Neural cell (in vitro differentiated cells): Measurements from ENCODE around the gene RFX4. TPM values are rescaled to one million over a fixed set of nuclear protein-coding genes. Genes with fewer than 3 reads are reported as not detected.
A peak's percentile ranks its signal among the peaks of the same experiment; 100 is the strongest.

Source experiments
- H2AFZ ChIP-seq: fragments of 200-600, 300-800 bp; sonication (generic), shearing (Covaris generic); 2 replicates; pipeline ENCODE4 v1.6.0; 2014; ENCODE audit warnings: low read depth, mild to moderate bottlenecking, antibody characterized with exemption, low read length, moderate library complexity
- H3F3A ChIP-seq: fragments of 200-600 bp; shearing (Covaris generic); 2 replicates; pipeline ENCODE4 v1.6.1; 2016; ENCODE audit warnings: mild to moderate bottlenecking, moderate library complexity, mixed read lengths, antibody characterized with exemption, low read length; ENCODE audit not compliant: insufficient read depth, poor library complexity, severe bottlenecking
- H3K27ac ChIP-seq: fragments of 200-600, 300-800 bp; sonication (generic), shearing (Covaris generic); 2 replicates; pipeline ENCODE4 v1.5.1; 2014; ENCODE audit warnings: mild to moderate bottlenecking, low read length, moderate library complexity
- H3K27me3 ChIP-seq: fragments of 300-800, 200-600 bp; sonication (generic), shearing (Covaris generic); 2 replicates; pipeline ENCODE4 v1.6.0; 2014; ENCODE audit warnings: mild to moderate bottlenecking, low read depth, low read length, moderate library complexity; ENCODE audit not compliant: insufficient read depth
- H3K36me3 ChIP-seq: fragments of 300-800, 200-600 bp; sonication (generic), shearing (Covaris generic); 2 replicates; pipeline ENCODE4 v1.5.1; 2014; ENCODE audit warnings: mild to moderate bottlenecking, antibody characterized with exemption, low read length, moderate library complexity; ENCODE audit not compliant: insufficient read depth
- H3K4me2 ChIP-seq: fragments of 300-800, 200-600 bp; sonication (generic), shearing (Covaris generic); 2 replicates; pipeline ENCODE4 v1.6.0; 2014; ENCODE audit warnings: mild to moderate bottlenecking, low read length
- H3K4me3 ChIP-seq: fragments of 300-800, 200-600 bp; sonication (generic), shearing (Covaris generic); 2 replicates; pipeline ENCODE4 v1.5.1; 2014; ENCODE audit warnings: mild to moderate bottlenecking, low read length, moderate library complexity
- H3K79me2 ChIP-seq: fragments of 200-600 bp; shearing (Covaris generic); replicated peaks from 2 replicates; pipeline ENCODE4 v1.6.0; 2014; ENCODE audit warnings: mild to moderate bottlenecking, low read length, moderate library complexity; ENCODE audit not compliant: insufficient read depth
- H3K9ac ChIP-seq: fragments of 300-800, 200-600 bp; sonication (generic), shearing (Covaris generic); 2 replicates; pipeline ENCODE4 v1.6.1; 2016; ENCODE audit warnings: mild to moderate bottlenecking, low read length, mixed read lengths
- H3K9me2 ChIP-seq: fragments of 200-600 bp; shearing (Covaris generic); 2 replicates; pipeline ENCODE4 v1.6.1; 2016; ENCODE audit warnings: mild to moderate bottlenecking, low read length, mixed read lengths; ENCODE audit not compliant: insufficient read depth
- H3K9me3 ChIP-seq: fragments of 200-600, 300-800 bp; sonication (generic), shearing (Covaris generic); 2 replicates; pipeline ENCODE4 v1.6.1; 2016; ENCODE audit warnings: mild to moderate bottlenecking, mixed run types, low read length, moderate library complexity, mixed read lengths
- H4K20me1 ChIP-seq: fragments of 200-600 bp; shearing (Covaris generic); 2 replicates; pipeline ENCODE4 v1.6.1; 2016; ENCODE audit warnings: mild to moderate bottlenecking, mixed run types; ENCODE audit not compliant: insufficient read depth
- CTCF ChIP-seq: fragments of 450-650 bp; IDR thresholded peaks from 2 replicates; pipeline ENCODE4 v1.5.1; 2014; ENCODE audit warnings: antibody characterized with exemption, mild to moderate bottlenecking, moderate library complexity; ENCODE audit not compliant: poor library complexity, severe bottlenecking
- EP300 ChIP-seq: fragments of 450-650 bp; conservative IDR thresholded peaks from 2 replicates; pipeline ENCODE4 v1.6.1; 2014; ENCODE audit warnings: antibody characterized with exemption, mild to moderate bottlenecking, moderate library complexity; ENCODE audit not compliant: poor library complexity, severe bottlenecking
- EZH2 ChIP-seq: fragments of 200-600, 300-800 bp; shearing (Covaris generic), sonication (generic); IDR thresholded peaks from 2 replicates; pipeline ENCODE4 v1.6.1; 2014; ENCODE audit warnings: antibody characterized with exemption, low read length, borderline replicate concordance, mild to moderate bottlenecking; ENCODE audit not compliant: insufficient read depth, poor library complexity, severe bottlenecking
- MXI1 ChIP-seq: fragments of 450-650 bp; conservative IDR thresholded peaks from 2 replicates; pipeline ENCODE4 v1.6.1; 2014; ENCODE audit warnings: antibody characterized with exemption, mild to moderate bottlenecking; ENCODE audit not compliant: poor library complexity, severe bottlenecking
- POLR2AphosphoS5 ChIP-seq: IDR thresholded peaks from 2 replicates; pipeline ENCODE4 v1.6.1; 2012
- RAD21 ChIP-seq: fragments of 450-650 bp; conservative IDR thresholded peaks from 2 replicates; pipeline ENCODE4 v1.6.1; 2014; ENCODE audit warnings: antibody characterized with exemption, mild to moderate bottlenecking, moderate library complexity
- SMC3 ChIP-seq: fragments of 450-650 bp; conservative IDR thresholded peaks from 2 replicates; pipeline ENCODE4 v1.6.1; 2014; ENCODE audit warnings: antibody characterized with exemption, mild to moderate bottlenecking, moderate library complexity; ENCODE audit not compliant: poor library complexity
- TAF1 ChIP-seq: IDR thresholded peaks from 2 replicates; pipeline ENCODE4 v1.6.1; 2012; ENCODE audit warnings: low read depth
- polyA plus RNA-seq: library from polyadenylated mRNA; depleted of rRNA; stranded (reverse); fragments of >200 nt; gene quantifications from 2 replicates; pipeline ENCODE4 v1.2.3, GENCODE V29; 2014
- TF ChIP-seq, protein P1 (sequence below): IDR thresholded peaks from 2 replicates; pipeline ENCODE4 v1.6.1; 2012; ENCODE audit warnings: borderline replicate concordance

Gene RFX4
- polyA plus RNA-seq, 1 donor from 2014 or later = 0.22 TPM

DNA sequence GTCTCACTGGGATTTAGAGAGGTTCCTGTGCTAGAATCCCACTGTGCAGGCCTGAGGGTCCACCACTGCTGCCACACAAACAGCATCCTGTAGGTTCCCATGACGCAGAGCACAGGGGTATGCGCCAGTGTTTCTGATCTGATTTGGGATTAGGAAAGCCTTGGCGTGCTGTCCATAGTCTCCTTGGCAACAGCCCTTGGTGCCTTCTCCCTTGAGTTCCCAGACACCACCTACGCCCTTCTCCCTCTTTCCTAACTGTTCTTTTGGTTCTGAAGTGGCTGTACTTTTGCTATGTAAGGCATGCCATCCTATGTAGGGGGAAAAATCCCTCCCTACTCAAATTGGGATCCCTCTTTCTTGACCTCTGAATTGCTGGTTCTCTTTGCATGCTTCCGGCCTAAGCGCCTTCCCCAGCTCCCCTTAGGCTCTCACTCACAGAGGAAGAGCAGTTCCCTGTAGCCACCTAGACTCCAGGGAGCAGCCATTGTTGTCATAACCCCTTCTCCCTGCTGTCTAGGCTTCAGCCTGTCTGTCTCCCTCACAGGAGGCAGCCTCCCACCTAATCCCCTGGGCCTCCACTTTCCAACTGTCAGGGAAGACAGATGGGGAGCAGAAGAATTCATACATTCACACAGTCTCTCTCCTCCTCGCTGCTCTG is 176.9 kb downstream of the RFX4 start:
- peak overlapping the region; percentile 20 for H3K9ac ChIP-seq
- TF ChIP-seq EZH2 = no peak
- TF ChIP-seq MXI1 = no peak
- no peak for TF ChIP-seq CTCF
- no peak for TF ChIP-seq RAD21
- no peak for TF ChIP-seq SMC3
- TF ChIP-seq EP300 = no peak
- no peak for TF ChIP-seq TAF1
- TF ChIP-seq POLR2AphosphoS5 = no peak
- H3K4me2 ChIP-seq = no peak overlapping the region
- peak overlapping the region; percentile 33 for H3K27ac ChIP-seq
- no peaks in the 10 kb centered on the region for H3F3A ChIP-seq
- H3K4me3 ChIP-seq = peak overlapping the region; percentile 37
- H3K36me3 ChIP-seq = no peaks in the 10 kb centered on the region
- H4K20me1 ChIP-seq = no peaks in the 10 kb centered on the region
- H3K9me3 ChIP-seq = no peaks in the 10 kb centered on the region
- no peaks in the 10 kb centered on the region for H3K27me3 ChIP-seq
- no peaks in the 10 kb centered on the region for H3K9me2 ChIP-seq
- peak overlapping the region; percentile 41 for H2AFZ ChIP-seq
- no peaks in the 10 kb centered on the region for H3K79me2 ChIP-seq

- TF ChIP-seq EZH2 = no peak
- no peak for TF ChIP-seq RAD21
- TF ChIP-seq MXI1 = no peak
- no peak for TF ChIP-seq POLR2AphosphoS5
- no peak for TF ChIP-seq EP300
- no peak for TF ChIP-seq TAF1
- no peak for TF ChIP-seq SMC3
- no peak for TF ChIP-seq CTCF
- TF ChIP-seq, protein P1, sequence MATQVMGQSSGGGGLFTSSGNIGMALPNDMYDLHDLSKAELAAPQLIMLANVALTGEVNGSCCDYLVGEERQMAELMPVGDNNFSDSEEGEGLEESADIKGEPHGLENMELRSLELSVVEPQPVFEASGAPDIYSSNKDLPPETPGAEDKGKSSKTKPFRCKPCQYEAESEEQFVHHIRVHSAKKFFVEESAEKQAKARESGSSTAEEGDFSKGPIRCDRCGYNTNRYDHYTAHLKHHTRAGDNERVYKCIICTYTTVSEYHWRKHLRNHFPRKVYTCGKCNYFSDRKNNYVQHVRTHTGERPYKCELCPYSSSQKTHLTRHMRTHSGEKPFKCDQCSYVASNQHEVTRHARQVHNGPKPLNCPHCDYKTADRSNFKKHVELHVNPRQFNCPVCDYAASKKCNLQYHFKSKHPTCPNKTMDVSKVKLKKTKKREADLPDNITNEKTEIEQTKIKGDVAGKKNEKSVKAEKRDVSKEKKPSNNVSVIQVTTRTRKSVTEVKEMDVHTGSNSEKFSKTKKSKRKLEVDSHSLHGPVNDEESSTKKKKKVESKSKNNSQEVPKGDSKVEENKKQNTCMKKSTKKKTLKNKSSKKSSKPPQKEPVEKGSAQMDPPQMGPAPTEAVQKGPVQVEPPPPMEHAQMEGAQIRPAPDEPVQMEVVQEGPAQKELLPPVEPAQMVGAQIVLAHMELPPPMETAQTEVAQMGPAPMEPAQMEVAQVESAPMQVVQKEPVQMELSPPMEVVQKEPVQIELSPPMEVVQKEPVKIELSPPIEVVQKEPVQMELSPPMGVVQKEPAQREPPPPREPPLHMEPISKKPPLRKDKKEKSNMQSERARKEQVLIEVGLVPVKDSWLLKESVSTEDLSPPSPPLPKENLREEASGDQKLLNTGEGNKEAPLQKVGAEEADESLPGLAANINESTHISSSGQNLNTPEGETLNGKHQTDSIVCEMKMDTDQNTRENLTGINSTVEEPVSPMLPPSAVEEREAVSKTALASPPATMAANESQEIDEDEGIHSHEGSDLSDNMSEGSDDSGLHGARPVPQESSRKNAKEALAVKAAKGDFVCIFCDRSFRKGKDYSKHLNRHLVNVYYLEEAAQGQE = no peak
- Histone ChIP-seq H3K9me2 (no peaks in the 10 kb centered on the region), H3K27ac (peak overlapping the region; percentile 33), H3K36me3 (no peaks in the 10 kb centered on the region), H4K20me1 (no peaks in the 10 kb centered on the region), H3K27me3 (no peaks in the 10 kb centered on the region), H3K9me3 (no peaks in the 10 kb centered on the region), H2AFZ (peak overlapping the region; percentile 41), H3K4me3 (peak overlapping the region; percentile 37), H3K9ac (peak overlapping the region; percentile 20), H3K4me2 (no peak overlapping the region), H3F3A (no peaks in the 10 kb centered on the region), H3K79me2 (no peaks in the 10 kb centered on the region)
Observed at GRCh38 chr12:106760184-106760531, 177.4 kb downstream of the RFX4 start.
